Stimulated activated naive CD8-positive, alpha-beta T cell treated with anti-CD3 and anti-CD28 coated beads, Interleukin-15, amount 100 ng/mL, for 72 hours (primary cell): Measurements from ENCODE around the gene KDM4E.
"Not testable (repeated sequence)": the region's sequence is repeated elsewhere in the genome, so short reads cannot be mapped to it uniquely, and the experiment has no call there.

Experiments used
- ATAC-seq: fragments of 150-1000 bp; cut with Tn5 transposase; 2 replicates; pipeline ENCODE4 v1.10.0; 2021; ENCODE audit warnings: mild to moderate bottlenecking, moderate library complexity
- DNase-seq, 2 donors: peaks; one replicate each; pipeline ENCODE4 v3.0.0; 2021 to 2022
- H3K27ac Mint-ChIP-seq, 2 donors: one replicate each; pipeline ENCODE4 v1.8.0; 2022; ENCODE audit warnings: mild to moderate bottlenecking in 2 of 2, mixed read lengths in 2 of 2, moderate library complexity in 2 of 2
- H3K27me3 Mint-ChIP-seq: one replicate; pipeline ENCODE4 v1.8.0; 2022; ENCODE audit warnings: mixed read lengths
- H3K4me1 Mint-ChIP-seq: one replicate; pipeline ENCODE4 v1.8.0; 2022; ENCODE audit warnings: mild to moderate bottlenecking, mixed read lengths
- H3K4me3 Mint-ChIP-seq, 2 donors: one replicate each; pipeline ENCODE4 v1.8.0; 2022; ENCODE audit warnings: mild to moderate bottlenecking in 2 of 2, mixed read lengths in 2 of 2, moderate library complexity in 1 of 2
- H3K9me3 Mint-ChIP-seq, 2 donors: one replicate each; pipeline ENCODE4 v1.8.0; 2022; ENCODE audit warnings: mixed read lengths in 2 of 2

The KDM4E gene

DNA sequence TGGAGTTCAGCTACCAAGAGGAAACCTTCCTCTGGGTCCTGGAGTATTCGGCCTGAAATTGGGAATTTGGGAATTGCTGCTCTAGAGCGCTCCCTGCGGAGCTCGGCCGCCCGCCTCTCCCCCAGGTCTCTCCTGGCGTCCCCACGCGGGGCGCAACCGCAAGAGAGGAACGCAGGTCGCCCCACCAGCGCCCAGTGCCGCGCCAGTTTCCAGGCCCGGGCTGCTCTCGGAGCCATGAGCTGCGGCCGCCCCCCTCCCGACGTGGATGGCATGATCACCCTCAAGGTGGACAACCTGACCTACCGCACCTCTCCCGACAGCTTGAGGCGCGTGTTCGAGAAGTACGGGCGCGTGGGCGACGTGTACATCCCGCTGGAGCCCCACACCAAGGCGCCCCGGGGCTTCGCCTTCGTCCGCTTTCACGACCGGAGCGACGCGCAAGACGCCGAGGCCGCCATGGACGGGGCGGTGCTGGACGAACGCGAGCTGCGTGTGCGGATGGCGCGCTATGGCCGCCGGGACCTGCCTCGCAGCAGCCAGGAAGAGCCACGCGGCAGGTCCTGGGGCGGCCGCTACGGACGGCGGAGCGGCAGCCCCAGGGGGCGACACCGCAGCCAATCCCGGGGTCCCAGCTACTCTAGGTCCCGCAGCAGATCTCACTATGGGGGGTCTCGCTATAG lies 12.4 kb downstream of the KDM4E start:
- DNase-seq (peak in 1 of 2 donors; percentile 8), ATAC-seq (peak; percentile 66)
- not testable (repeated sequence) for H3K27ac Mint-ChIP-seq, H3K9me3 Mint-ChIP-seq, H3K4me1 Mint-ChIP-seq
- Mint-ChIP-seq H3K27me3 (peaks cover 48% of the 10 kb centered on the region), H3K4me3 (peak overlapping the region in 1 of 2 donors; percentile 37)

DNA sequence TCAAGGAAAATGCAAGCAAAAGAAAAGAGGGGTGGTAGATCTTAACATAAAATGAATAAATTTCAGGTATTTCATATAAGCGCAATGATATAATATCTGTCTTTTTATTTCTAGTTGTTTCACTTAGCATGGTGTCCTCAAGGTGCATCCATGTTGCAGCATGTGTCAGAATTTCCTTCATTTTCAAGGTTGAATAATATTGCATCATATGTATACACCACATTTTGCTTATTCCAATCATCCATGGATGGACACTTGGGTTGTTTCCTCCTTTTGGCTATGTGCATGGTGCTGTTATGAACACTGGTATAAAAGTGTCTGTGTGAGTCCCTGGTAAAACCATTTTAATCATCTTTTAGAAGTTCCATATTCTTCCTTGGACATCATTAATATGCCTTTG lies 17.2 kb downstream of the KDM4E start:
- DNase-seq: no peak
- Mint-ChIP-seq H3K4me3 (no peak overlapping the region), H3K9me3 (no peaks in the 10 kb centered on the region), H3K4me1 (peaks cover 12% of the 10 kb centered on the region), H3K27ac (no peak overlapping the region), H3K27me3 (peaks cover 75% of the 10 kb centered on the region)
- no peak for ATAC-seq

DNA sequence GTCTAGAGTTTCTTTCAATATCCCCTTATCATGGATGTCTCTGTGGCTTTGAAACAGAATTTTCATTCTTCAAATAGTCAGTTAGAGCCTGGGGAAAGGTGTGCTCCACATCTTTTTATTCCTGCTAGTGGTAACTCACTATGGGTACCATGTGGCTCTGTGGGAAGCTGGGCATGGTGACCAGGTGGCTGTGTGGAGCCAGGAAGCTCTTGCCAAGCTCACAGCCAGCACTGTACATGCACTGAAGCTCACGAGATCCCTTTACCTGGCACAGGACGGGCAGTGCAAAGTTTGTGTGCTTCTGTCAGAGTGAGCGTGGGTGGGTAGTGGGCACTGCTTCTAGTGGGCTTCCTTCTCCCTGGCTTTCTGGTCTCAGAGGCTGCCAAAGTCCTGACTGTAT lies 17.8 kb downstream of the KDM4E start:
- ATAC-seq (no peak), DNase-seq (no peak)
- Mint-ChIP-seq H3K9me3 (no peaks in the 10 kb centered on the region), H3K4me3 (no peak overlapping the region), H3K4me1 (peaks cover 12% of the 10 kb centered on the region), H3K27ac (no peak overlapping the region), H3K27me3 (peaks cover 73% of the 10 kb centered on the region)

DNA sequence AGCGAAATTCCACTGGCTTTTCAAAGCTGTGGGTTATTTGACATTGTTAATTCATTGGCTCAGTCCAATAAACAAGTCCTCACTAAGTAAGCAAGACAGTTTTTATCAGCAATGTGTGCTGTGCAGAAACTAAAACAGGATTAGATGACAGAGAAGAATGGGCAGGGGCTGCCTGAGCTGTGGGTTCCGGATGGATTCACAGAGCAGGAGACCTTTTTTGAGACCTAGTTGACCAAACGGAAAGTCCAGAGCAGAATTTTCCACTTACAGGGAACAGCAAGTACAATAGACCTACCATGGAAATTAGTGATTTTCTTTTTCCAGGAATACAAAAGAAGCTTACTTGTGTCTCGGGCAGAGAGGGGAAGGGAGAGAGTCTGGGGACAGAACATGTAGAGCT lies 19.0 kb downstream of the KDM4E start:
- Mint-ChIP-seq H3K27ac (no peak overlapping the region), H3K4me1 (peaks cover 7% of the 10 kb centered on the region), H3K27me3 (peaks cover 70% of the 10 kb centered on the region), H3K9me3 (no peaks in the 10 kb centered on the region), H3K4me3 (no peak overlapping the region)
- DNase-seq (no peak), ATAC-seq (no peak)

DNA sequence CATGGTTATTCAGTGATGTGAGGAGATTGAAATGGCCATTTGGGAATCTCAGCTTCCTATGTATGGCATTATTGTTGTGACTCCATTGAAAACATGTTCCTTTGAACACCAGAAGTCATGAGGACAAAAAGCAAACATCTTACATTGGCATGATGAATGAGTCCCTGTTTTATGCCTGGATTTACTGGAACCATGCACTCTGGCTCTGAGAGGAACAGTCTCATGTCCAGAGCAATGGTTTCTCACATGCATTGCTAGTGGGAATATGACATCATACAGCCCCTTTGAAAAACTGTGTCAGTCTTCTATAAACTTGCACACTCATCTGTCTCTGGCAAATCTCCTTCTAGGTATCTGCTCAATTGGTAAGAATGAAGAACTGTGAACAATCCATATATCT lies 20.8 kb downstream of the KDM4E start:
- H3K4me1 Mint-ChIP-seq: peaks cover 7% of the 10 kb centered on the region
- ATAC-seq (no peak), DNase-seq (no peak)
- H3K27ac Mint-ChIP-seq: no peak overlapping the region
- no peaks in the 10 kb centered on the region for H3K9me3 Mint-ChIP-seq
- peaks cover 64% of the 10 kb centered on the region for H3K27me3 Mint-ChIP-seq
- H3K4me3 Mint-ChIP-seq: no peak overlapping the region

DNA sequence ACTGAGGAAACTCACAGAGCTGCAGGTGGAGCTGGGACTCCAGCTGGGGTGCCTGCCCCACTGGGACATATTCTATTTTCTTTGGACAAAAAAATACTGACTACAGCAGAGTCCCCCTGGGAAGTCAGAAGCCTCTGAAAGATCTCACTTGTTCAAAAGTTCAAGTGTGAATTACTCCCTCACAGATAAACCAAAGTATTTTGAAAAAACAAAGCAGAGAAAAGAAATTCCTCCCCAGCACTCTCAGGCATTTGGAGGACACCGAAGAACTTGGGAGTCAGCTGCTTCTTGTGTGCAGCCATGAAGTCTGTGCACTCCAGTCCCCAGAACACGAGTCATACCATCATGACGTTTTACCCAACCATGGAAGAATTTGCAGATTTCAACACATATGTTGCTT lies 24.1 kb downstream of the KDM4E start, which contains the start of gene KDM4F:
TSS of gene KDM4F (plus strand) at position 301 of the 400 bp plus-strand sequence.
- not testable (repeated sequence) for H3K4me1 Mint-ChIP-seq, DNase-seq, H3K27ac Mint-ChIP-seq, H3K9me3 Mint-ChIP-seq, ATAC-seq, H3K4me3 Mint-ChIP-seq
- peaks cover 68% of the 10 kb centered on the region for H3K27me3 Mint-ChIP-seq

DNA sequence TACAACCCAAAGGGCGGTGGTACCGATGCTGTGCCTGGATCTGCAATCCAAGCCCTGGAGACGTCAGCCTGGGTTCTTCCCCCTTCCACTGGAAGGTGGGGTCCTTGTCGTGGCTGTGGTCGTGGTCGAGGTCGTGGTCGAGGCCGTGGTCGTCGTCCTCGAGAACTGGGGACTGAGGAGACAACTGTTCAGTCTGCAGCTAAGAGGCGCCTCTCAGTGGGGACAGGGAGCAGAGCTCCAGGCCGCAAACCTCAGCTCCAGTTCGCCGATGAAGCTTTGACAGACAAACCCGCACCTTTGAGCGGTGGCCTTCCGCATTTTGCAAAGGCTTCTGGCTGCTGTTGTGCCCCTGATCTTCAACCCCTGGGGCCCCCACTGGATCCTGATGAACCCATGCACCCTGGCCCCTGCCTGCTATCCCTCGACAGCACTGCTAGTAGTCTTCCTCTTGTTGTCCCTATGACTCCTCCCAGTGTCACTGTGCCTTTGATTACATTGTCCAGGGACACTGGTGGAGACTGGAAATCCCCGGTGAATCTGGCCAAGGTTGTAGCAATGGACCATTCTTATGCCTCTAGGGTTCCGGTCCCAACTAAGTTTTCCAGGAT lies 25.6 kb downstream of the KDM4E start:
- no peaks in the 10 kb centered on the region for H3K4me1 Mint-ChIP-seq
- no peak for DNase-seq
- no peak for ATAC-seq
- H3K27me3 Mint-ChIP-seq: peaks cover 63% of the 10 kb centered on the region
- no peaks in the 10 kb centered on the region for H3K9me3 Mint-ChIP-seq
- H3K4me3 Mint-ChIP-seq: no peak overlapping the region
- no peak overlapping the region for H3K27ac Mint-ChIP-seq

DNA sequence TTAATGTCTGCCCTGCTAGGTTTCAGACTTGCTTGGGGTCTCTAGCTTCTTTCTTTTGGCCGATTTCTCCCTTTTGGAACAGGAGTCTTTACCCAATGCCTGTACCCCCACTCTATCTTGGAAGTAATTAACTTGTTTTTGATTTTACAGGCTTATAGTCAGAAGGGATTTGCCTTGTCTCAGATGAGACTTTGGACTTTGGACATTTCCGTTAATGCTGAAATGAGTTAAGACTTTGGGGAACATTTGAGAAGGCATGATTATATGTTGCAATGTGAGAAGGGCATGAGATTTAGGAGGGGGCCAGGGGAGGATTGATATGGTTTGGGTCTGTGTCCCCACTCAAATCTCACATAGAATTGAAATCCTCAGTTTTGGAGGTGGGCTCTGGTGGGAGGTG lies 29.3 kb downstream of the KDM4E start:
- no peaks in the 10 kb centered on the region for H3K4me1 Mint-ChIP-seq
- H3K27ac Mint-ChIP-seq: no peak overlapping the region
- H3K4me3 Mint-ChIP-seq: no peak overlapping the region
- no peak for ATAC-seq
- peaks cover 56% of the 10 kb centered on the region for H3K27me3 Mint-ChIP-seq
- no peak for DNase-seq
- H3K9me3 Mint-ChIP-seq: no peaks in the 10 kb centered on the region

DNA sequence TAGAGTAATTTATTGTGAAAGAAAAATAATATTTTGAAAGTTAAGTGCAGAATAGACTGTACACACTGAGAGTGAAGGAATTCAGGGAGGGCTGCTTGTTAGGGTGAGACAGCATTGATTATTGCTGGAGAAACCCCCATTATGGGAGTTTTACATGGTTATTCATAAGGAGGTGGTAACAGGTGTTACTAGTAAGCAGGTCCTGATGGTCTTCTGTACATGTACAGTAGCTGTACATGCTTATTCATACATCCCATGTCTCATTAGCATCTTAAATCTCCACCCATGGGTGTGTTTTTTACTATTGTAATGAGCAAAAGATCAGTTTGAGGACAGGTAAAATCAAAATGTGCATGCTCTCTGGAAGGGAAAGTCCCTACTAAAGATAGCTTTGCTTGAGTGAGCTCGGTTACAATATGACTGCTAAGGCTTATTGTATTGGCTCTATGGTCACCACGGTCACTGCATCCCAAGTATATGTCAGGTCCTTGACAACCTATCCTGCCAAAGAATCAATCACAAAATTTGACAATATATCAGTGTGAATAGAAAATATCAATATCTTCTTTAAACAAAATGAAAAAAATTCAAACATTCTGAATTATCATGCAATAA lies 30.3 kb downstream of the KDM4E start:
- no peaks in the 10 kb centered on the region for H3K4me1 Mint-ChIP-seq
- ATAC-seq (no peak), DNase-seq (no peak)
- no peaks in the 10 kb centered on the region for H3K9me3 Mint-ChIP-seq
- no peak overlapping the region for H3K4me3 Mint-ChIP-seq
- H3K27me3 Mint-ChIP-seq: peaks cover 56% of the 10 kb centered on the region
- H3K27ac Mint-ChIP-seq: no peak overlapping the region

DNA sequence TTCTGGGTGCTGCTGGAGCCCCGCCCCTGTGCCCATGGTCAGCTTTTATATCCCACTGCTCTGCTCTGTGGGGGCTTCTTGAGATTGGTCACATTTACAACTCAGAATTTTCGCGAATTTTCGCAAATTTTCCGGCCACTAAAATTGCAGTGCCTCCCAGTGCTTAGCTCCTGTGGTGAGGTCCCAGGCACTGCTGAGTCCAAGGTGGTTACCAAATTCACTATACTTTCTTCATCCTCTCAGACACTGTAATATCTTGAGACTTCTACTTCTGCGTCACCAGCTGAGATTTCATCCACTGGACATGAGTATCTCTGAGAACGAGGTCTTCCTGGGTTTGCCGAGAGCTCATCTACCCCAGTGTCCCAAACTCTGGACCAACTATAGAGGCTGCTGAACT lies 32.9 kb downstream of the KDM4E start:
- no peaks in the 10 kb centered on the region for H3K4me1 Mint-ChIP-seq
- ATAC-seq (no peak), DNase-seq (no peak)
- H3K27me3 Mint-ChIP-seq: peaks cover 47% of the 10 kb centered on the region
- no peaks in the 10 kb centered on the region for H3K9me3 Mint-ChIP-seq
- H3K4me3 Mint-ChIP-seq: no peak overlapping the region
- no peak overlapping the region for H3K27ac Mint-ChIP-seq

DNA sequence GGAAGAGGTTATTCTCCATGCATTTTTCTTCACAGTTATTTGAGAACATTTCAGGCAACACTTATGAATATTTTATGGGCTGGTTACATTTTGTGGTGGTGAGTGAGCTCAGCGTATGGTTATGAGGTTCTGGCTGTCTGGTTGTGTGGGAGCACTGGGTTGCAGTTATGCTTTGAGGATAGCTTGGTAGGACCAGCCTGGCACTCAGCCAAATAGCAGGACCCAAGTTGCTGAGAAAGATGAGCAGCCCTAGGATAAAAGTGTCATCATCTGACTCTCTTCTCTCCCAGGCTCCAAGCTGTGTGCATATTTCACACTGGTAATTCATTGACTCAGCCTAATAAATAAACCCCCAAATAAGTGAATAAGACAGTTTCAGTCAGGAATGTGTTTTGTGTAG lies 33.6 kb downstream of the KDM4E start:
- Mint-ChIP-seq H3K4me1 (no peaks in the 10 kb centered on the region), H3K27me3 (peaks cover 42% of the 10 kb centered on the region), H3K27ac (no peak overlapping the region), H3K4me3 (no peak overlapping the region), H3K9me3 (no peaks in the 10 kb centered on the region)
- no peak for DNase-seq
- no peak for ATAC-seq

DNA sequence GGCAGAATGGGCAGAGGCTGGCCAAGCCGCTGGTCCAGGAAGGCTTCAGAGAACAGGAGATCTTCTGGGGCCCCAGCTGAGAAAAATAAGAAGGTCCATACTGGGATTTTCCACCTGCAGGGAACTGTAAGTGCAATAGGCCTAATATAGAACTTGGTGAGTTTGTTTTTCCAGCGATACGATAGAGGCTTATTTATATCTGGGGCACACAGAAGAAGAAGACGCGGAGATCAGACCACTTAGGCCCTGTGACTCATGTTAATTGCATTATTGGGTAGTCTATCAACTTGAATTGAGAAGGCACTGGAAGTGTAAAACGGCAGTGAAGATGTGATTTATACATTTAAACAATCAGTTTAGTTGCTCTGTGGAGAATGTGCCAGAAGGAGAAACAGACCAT lies 34.0 kb downstream of the KDM4E start:
- ATAC-seq (no peak), DNase-seq (no peak)
- Mint-ChIP-seq H3K9me3 (no peaks in the 10 kb centered on the region), H3K4me3 (no peak overlapping the region), H3K4me1 (no peaks in the 10 kb centered on the region), H3K27ac (peak overlapping the region in 1 of 2 donors; percentile 2), H3K27me3 (peaks cover 38% of the 10 kb centered on the region)

DNA sequence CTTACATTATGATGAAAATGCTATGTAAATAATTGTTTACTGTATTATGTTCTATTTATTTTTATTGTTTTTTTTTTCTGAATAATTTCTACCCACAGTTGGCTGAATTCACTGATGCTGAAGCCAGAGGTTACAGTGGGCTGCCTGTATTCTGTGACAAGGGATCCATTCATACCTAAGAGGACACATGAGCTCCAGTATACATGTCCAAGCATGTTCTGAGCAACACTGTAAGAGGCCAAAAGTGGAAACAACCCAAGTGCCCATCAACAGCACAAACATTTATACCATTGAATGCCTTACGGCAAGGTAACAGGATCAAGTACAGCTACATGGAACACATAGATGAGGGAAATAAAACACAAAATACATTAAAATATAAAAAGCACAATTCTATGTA lies 40.3 kb downstream of the KDM4E start:
- H3K27ac Mint-ChIP-seq: no peak overlapping the region
- H3K9me3 Mint-ChIP-seq: no peaks in the 10 kb centered on the region
- ATAC-seq (no peak), DNase-seq (no peak)
- H3K4me3 Mint-ChIP-seq: no peak overlapping the region
- H3K4me1 Mint-ChIP-seq: peaks cover 16% of the 10 kb centered on the region
- H3K27me3 Mint-ChIP-seq: peaks cover 12% of the 10 kb centered on the region

DNA sequence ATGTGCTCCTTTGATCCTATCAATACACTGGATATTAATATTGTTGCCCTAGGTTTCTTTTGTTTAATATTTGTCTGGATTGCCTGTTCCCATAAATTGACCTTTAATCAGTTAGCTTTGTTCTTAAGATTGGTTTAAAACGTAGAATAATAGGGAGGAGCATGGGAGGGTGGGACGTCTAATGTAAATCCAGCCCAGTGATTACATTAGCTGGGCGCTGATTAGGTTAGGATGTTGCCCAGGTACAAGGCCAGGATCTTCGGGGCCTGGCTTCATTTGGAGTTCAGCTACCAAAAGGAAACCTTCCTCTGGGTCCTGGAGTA lies 41.6 kb downstream of the KDM4E start, which contains the start of gene SRSF8:
TSS of gene SRSF8 (plus strand) at position 204 of the 323 bp plus-strand sequence. CDS start 308 bp downstream, outside the sequence.
- peak; percentile 57 for ATAC-seq

DNA sequence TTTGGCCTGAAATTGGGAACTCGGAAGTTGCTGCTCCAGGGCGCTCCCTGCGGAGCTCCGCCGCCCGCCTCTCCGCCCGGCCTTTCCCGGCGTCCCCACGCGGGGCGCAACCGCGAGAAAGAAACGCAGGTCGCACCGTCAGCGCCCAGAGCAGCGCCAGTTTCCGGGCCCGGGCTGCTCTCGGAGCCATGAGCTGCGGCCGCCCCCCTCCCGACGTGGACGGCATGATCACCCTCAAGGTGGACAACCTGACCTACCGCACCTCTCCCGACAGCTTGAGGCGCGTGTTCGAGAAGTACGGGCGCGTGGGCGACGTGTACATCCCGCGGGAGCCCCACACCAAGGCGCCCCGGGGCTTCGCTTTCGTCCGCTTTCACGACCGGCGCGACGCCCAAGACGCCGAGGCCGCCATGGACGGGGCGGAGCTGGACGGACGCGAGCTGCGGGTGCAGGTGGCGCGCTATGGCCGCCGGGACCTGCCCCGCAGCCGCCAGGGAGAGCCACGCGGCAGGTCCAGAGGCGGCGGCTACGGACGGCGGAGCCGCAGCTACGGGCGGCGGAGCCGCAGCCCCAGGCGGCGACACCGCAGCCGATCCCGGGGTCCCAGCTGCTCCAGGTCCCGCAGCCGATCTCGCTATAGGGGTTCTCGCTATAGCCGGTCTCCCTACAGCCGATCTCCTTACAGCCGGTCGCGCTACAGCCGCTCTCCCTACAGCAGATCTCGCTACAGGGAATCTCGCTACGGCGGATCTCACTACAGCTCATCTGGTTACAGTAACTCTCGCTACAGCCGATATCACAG lies 42.2 kb downstream of the KDM4E start:
- Mint-ChIP-seq H3K27me3 (peaks cover 8% of the 10 kb centered on the region), H3K9me3 (no peaks in the 10 kb centered on the region), H3K4me1 (peaks cover 23% of the 10 kb centered on the region), H3K4me3 (peak overlapping the region; percentile 95 to 99), H3K27ac (peak overlapping the region; percentile 98 to 99)
- DNase-seq (peak; percentile 76 to 81), ATAC-seq (peak; percentile 78)

More for the DNA sequence above, 41.6 kb downstream of the KDM4E start, which contains the start of gene SRSF8:
- Mint-ChIP-seq H3K9me3 (no peaks in the 10 kb centered on the region), H3K27me3 (peaks cover 12% of the 10 kb centered on the region), H3K4me3 (peak within 1 kb of the TSS; percentile 95 to 99), H3K4me1 (peaks cover 23% of the 10 kb centered on the region), H3K27ac (peak within 1 kb of the TSS; percentile 98 to 99)
- no peak for DNase-seq

DNA sequence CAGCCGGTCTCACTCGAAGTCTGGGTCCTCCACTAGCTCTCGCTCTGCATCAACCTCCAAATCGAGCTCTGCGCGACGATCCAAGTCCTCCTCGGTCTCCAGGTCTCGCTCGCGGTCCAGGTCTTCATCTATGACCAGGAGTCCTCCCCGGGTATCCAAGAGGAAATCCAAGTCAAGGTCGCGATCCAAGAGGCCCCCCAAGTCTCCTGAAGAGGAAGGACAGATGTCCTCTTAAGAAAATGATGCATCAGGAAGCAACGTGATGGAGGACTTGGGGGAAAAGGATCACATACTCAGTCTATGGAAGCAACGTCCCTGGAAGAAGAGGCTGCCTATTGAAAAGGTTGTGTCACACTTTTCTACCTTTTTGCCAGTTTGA lies 42.8 kb downstream of the KDM4E start:
- ATAC-seq: no peak
- Mint-ChIP-seq H3K27me3 (peaks cover 3% of the 10 kb centered on the region), H3K27ac (peak overlapping the region; percentile 98 to 99), H3K4me1 (peaks cover 27% of the 10 kb centered on the region), H3K9me3 (no peaks in the 10 kb centered on the region), H3K4me3 (peak overlapping the region; percentile 95 to 99)
- DNase-seq: no peak
